Stomach (tissue), 4 donors: ENCODE data around the gene MLLT10.

Source experiments
- EP300 ChIP-seq: sonication (generic); formaldehyde crosslinking; IDR thresholded peaks from one replicate; pipeline ENCODE4 v1.6.1; 2017; ENCODE audit warnings: antibody characterized with exemption
- POLR2A ChIP-seq, 4 donors: fragments of 450-650 bp; IDR thresholded peaks; one replicate each; pipeline ENCODE4 v1.6.1; 2016; ENCODE audit warnings: antibody characterized with exemption in 4 of 4, control low read depth in 2 of 4, mild to moderate bottlenecking in 1 of 4, moderate library complexity in 1 of 4

DNA sequence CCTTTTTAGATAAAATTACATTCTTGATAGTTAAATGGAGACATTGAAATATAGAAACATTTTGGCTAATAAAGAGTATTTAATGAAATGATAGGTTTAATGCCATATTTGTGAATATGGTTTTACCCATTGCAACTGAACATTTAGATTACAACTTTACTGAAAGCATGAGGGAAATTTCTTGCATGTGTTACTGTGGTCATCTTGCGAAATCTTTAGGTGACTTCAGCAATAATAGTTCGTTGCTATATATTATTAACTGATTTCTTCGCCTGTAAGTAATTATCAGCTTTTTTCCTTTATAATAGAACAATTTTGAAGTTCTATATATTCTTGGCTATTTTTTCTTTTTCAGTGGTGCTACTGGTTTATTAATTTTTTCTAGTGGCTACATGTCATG, 83.2 kb downstream of the MLLT10 start:
- no peak for TF ChIP-seq POLR2A (IDR thresholded peaks at IDR 0.05)
- TF ChIP-seq EP300, result no peak
